ENCODE data around the gene RASAL1. TPM values are rescaled to one million over a fixed set of nuclear protein-coding genes. Genes with fewer than 3 reads are reported as not detected.
"Not testable (repeated sequence)": the region's sequence is repeated elsewhere in the genome, so short reads cannot be mapped to it uniquely, and the experiment has no call there.

RASAL1 gene
- total RNA-seq, 1 experiment from 2014 or later: not detected

GRCh38 chr12:113142173-113142885 lies 6.8 kb upstream of the RASAL1 start:
- peak; percentile 19 for DNase-seq (ENCODE audit: low read depth)

- DNase-seq (ENCODE audit: low read depth): not testable (repeated sequence)
Measured at GRCh38 chr12:113141716-113142115, 6.2 kb upstream of the RASAL1 start.

- no peak for DNase-seq (ENCODE audit: low read depth)
Measured at GRCh38 chr12:113140706-113141105, 5.1 kb upstream of the RASAL1 start.

- no peak for DNase-seq (ENCODE audit: low read depth)
Measured at GRCh38 chr12:113138826-113139225, 3.3 kb upstream of the RASAL1 start.

- no peak for DNase-seq (ENCODE audit: low read depth)
Measured at GRCh38 chr12:113137861-113138783, 2.6 kb upstream of the RASAL1 start.

GRCh38 chr12:113136990-113137511 lies 1.5 kb upstream of the RASAL1 start:
- DNase-seq (ENCODE audit: low read depth): no peak

GRCh38 chr12:113136128-113136989 lies 798 bp upstream of the RASAL1 start:
- DNase-seq (ENCODE audit: low read depth): no peak

- DNase-seq (ENCODE audit: low read depth): no peak
Measured at GRCh38 chr12:113134521-113134951, 1.0 kb downstream of the RASAL1 start.

GRCh38 chr12:113134071-113134470 lies 1.5 kb downstream of the RASAL1 start:
- no peak for DNase-seq (ENCODE audit: low read depth)

GRCh38 chr12:113133666-113134065 lies 1.9 kb downstream of the RASAL1 start:
- no peak for DNase-seq (ENCODE audit: low read depth)

GRCh38 chr12:113133036-113133435 lies 2.5 kb downstream of the RASAL1 start:
- no peak for DNase-seq (ENCODE audit: low read depth)

- peak; percentile 64 for DNase-seq (ENCODE audit: low read depth)
Measured at GRCh38 chr12:113131556-113131955, 4.0 kb downstream of the RASAL1 start.

- peak; percentile 55 for DNase-seq (ENCODE audit: low read depth)
Measured at GRCh38 chr12:113130457-113131135, 5.0 kb downstream of the RASAL1 start.

GRCh38 chr12:113129664-113130456 lies 5.7 kb downstream of the RASAL1 start:
- no peak for DNase-seq (ENCODE audit: low read depth)

- DNase-seq (ENCODE audit: low read depth): no peak
Measured at GRCh38 chr12:113128802-113129663, 6.5 kb downstream of the RASAL1 start.

- no peak for DNase-seq (ENCODE audit: low read depth)
Measured at GRCh38 chr12:113127791-113128199, 7.8 kb downstream of the RASAL1 start.

- peak; percentile 32 for DNase-seq (ENCODE audit: low read depth)
Measured at GRCh38 chr12:113120670-113121370, 14.7 kb downstream of the RASAL1 start.

All from HT1080 (cell line).